NCI-H2196 (cell line): ENCODE measurements around the gene SMC5.
"Not testable (repeated sequence)": the region's sequence is repeated elsewhere in the genome, so short reads cannot be mapped to it uniquely, and the experiment has no call there.

Experiments used
- DNase-seq: peaks from one replicate; lab custom pipeline; 2025; ENCODE audit not compliant: unreplicated experiment; lab: John Stamatoyannopoulos, UW

Gene SMC5

DNA sequence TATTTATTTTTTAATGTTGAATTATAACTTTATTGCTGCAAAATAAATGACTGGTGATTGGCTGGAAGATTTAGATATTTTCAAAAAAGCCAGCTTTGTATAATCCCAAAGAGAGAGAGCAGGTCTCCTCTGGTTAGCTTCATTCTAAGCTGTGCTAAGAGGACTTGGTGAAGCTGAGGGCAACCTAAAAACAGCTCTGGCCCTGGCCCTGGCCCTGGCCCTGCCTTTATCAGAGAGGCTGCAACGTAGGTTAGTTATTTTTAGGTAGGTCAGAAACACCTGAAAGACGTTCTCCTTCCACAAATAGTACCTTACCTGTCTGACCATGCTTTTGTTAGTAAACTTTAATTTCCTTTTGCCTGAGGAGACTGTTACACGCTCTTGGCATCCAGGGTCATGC, 97.0 kb downstream of the SMC5 start:
- DNase-seq: no peak

DNA sequence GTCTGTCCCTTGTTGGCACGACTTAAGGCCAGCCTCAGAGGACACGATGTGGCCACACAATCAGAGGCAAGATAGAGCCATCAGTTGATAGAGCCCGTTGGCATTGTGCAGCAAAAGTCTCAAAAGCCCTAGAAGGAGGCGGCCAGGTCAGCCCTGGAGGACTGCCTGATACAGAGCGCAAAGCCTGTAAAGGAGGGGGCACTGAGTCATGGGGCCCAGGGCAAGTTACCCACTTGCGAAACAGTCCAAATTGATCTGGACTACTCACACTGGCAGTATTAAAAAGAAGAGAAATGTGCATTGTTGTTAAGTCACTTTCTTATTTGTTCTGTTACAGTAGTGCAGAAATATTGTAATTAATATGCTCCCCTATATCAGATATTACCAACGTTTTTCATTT, 104.2 kb downstream of the SMC5 start:
- DNase-seq: no peak

DNA sequence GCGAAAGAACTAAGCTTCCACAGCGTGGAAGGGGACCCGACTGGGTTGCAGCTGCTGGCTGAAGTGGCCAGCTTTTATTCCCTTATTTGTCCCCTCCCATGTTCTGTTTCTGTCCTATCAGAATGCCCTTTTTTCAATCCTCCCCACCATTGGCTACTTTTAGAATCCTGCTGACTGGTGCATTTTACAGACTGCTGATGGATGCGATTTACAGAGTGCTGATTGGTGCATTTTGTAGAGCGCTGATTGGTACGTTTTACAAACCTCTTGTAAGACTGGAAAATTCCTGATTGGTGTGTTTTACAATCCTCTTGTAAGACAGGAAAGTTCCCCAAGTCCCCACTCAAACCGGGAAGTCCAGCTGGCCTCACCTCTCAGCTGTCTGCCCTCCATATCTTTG, 105.0 kb downstream of the SMC5 start:
- no peak for DNase-seq

DNA sequence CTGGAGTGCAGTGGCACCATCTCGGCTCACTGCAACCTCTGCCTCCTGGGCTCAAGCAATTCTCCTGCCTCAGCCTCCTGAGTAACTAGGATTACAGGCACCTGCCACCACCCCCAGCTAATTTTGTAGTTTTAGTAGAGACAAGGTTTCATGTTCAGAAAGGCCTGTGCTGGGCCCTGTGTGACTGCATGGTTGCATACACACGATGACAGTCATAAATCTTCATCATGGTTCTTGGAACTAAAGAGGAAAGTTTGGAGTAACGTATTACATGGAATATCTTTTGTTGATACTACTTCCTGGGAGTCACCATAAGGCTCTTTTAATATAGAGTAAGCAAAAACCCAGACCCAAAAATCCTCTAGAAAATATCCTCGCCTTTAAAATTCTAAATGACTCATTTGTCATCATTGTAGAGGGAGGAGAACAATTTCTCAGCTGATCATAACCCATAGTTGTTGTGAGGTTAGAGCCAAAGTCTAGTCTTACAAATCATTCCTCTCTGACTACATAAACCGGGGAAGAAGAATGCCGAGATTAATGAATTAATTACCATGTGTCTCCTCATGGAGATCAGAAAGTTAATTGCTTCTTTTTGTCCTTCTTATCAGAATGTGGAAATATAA, 108.6 kb downstream of the SMC5 start:
- no peak for DNase-seq

DNA sequence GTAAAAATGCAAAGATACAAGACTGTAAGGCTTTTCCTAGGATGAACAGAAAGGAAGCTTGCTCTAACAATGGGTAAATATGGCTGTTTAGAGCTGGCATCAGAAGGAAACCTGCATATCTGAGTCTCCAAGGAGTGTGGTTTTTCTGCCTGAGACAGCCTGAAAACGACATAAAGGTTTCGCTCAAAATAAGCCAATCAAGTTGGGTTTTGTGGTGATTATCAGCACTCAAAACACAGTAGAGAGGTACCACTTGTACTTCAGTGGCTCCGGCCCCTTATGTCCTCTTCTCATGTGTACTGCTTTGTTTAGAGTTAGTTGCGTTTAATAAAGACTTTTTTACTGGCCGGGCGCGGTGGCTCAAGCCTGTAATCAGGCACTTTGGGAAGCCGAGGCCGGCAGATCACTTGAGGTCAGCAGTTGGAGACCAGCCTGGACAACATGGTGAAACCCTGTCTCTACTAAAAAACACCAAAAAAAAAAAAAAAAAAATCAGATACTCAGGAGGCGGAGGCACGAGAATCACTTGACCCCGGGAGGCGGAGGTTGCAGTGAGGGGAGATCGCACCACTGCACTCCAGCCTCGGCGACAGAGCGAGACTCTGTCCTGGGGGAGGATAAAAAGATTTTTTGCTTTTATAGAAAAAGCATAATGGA, 116.3 kb downstream of the SMC5 start:
- DNase-seq: no peak

DNA sequence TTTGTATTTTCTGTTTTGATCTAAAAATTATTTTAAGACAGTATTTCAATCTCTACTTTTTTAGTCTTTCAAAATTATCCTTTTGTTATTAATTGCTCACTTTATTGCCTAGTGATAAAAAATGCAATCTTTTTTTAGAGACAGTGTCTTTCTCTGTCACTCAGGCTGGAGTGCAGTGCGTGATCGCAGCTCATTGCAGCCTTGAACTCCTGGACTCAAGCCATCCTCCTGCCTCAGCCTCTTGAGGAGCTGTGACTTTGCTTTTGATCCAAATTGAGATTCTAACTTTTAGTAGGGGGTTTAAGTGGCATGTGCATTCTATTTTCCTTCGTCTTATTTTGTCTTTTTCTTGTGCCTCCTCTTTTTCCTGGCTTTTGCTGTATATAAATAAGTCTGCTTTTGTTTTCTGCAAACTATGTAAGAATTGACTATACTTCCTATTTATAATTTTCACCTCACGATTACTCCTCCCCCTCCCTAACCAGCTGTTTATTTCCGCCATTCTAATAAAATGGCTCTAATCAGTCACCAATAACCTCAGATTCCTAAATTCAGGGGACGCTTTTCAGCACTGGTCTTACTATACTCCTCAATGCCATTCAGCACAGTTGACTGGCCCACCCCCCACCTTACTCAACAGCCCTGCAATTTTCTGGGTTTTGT, 123.4 kb downstream of the SMC5 start:
- DNase-seq: no peak

DNA sequence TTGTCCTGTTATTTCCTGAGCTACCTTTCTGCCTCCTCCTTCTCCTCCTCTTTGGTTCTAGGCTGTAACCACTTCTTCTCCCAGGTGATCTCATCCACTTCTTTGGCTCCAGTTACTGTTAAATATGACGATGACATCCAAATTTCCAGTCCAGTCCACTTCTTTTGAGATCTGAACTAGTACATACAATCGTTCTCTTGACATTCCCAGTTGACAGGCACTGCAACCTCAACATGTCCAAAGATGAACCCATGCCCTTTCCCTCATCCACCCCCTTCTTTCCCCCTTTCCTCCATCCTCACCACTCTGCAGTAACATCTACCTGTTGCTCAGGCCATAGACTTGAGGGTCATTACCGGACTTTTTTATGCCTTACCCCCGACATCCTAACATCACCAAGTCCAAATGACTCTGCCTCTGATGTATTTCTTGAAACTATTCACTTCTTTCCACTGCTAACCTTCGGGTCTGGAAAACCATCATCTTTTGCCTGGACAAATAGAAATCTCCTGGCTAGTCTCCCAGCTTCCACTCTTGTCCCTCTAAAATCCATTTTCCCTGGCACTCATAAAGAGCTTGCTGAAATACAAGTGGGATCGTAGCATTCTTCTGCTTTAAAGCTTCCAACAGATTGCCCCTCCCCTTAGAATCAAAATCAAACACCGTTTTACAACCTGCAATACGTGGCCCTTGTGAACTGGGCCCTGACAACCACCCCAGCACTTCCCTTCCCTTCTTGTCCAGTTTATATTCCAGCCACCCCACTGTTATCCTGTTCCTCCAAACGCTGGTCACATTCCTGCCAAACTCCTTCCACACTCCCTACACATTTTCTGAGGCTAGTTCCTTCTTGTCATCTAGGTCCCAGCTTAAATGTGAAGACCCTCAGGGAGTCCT, 124.2 kb downstream of the SMC5 start:
- DNase-seq: no peak

DNA sequence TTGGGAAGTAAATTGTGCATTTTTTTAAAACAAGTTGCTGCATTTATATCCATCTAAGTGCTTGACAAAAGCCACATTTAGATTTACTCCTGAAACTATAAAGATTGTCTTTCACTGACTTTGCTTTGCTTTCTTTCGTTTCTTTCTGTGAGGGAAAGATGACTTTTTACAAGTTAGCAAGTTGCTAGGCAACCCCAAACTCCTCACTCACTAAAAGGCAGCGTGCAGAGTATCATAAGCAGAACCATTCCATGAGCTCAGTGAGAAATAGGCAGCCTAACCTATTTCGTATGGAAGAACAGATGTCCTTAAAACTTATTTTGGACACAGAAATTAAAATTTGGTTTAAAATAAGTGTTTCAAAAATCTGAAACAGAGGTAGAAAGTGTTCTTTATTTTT, 126.6 kb downstream of the SMC5 start:
- no peak for DNase-seq

DNA sequence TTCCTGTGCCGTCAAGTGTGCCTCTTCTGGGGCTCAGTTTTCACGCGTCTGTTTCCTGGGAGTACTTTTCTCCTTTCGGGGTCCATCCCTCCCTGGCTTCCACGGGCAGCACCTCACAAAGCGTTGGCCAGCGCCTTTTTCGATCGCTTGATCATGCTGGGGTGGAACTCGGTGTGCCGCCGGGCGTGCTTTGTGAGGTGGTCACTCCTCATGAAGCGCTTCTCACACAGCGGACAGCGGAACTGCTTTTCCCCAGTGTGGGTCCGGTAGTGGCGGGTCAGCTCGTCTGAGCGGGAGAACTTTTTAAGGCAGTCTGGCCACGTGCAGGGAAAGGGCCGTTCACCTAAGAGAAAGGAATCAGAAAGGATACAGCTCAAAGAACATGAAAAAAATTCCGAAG, 128.9 kb downstream of the SMC5 start:
- no peak for DNase-seq

DNA sequence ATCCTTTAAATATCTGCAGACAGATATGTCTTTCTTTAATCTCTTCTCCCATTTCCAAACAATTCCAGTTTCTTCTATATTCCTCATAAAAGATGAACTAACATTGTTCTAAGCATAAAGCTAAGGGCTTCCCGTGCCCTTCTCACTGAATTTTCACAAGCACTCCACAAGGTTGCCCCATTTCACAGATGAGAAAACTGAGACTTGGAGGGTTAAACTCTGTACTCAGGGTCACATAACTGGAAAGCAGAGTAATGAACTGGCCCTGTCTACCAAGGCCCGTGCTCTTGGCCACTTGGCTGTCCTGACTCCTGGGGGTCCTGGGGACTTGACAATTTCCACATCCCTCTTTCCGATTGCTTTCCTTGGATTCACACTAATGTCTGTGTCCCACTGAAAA, 130.4 kb downstream of the SMC5 start:
- no peak for DNase-seq

DNA sequence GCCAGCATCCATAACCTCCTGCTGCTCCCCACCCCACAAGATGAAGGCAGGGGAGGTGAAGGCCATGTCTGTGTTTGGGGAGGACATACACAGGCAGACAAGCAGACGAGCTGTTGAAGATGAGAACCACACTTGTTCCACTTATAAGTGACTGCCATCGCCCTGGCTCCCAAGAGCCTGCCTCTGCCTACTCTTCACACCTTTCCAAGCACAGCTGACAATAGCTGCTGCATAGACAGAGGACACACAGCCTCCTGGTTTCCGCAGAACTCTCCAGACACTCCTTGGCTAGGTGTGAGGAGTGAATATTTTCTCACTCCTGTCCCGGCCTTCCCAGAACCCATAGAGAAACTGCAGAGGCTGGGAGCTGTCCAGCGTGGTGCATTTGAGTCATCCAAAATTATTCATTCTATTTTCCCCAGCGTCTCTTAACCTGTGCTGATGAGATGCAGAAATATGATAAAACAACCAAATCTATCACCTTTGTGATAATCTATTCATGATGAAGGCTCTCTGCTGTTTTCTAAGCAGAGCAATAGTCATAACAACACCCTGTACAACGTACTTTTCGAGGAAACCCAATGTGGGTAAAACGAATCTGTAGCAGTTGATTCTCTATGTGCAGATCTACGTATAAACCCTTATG, 131.0 kb downstream of the SMC5 start:
- DNase-seq: no peak

DNA sequence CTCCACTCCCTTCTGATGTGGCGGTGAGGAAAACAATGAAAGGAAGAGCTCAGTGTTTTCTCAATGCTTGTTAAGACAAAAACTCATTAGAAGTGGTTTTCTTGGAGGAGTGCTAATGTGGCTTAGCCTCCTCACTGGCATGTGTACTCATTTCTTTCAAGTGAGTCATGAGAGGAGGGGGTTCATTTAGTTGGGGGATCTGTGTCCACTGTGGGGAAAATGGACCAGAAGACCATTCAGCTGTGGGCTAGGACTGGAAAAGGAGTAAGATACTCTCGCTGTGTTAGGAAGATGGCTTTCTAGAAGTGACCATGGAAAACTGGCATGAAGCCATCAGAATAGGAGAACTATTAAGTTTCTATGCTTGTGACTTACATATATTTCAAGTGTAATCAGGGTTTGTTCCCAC, 132.2 kb downstream of the SMC5 start:
- DNase-seq: no peak

DNA sequence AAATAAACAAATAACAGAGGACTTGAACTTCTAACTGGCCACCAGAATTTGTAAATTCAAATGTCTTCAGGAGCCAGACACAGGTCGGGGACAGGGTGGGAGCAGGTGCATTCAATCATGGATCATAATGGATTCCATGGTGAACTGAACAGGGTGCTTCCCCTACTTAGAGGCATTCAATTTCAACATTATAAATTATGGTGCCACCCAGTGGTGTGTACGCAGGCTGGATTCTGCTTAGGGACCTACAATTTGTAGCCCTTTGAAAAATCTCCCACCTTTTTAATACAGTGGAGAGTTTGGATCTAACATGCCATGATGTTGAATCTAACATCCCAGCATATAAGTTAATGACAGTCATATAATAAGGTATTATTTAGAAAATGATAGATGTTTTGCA, 133.4 kb downstream of the SMC5 start:
- DNase-seq: no peak

DNA sequence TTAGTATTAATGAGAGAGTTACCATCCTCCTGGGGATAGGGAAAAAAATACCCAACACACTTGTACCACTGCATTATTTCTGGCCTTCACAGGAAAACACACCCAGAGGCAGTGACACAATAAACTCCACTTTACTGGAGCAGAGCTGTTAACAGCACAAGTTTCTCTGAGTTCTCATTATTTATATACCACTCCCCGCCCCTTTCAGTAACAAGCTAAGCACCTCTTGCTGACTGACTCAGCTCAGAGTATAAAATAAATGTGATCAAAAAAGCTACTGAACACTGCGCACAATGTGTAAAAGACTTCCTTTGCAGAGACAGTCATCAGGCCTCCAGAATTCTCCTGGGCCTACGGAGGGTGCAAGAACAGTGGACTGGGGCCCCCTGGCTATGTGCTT, 134.1 kb downstream of the SMC5 start:
- no peak for DNase-seq

DNA sequence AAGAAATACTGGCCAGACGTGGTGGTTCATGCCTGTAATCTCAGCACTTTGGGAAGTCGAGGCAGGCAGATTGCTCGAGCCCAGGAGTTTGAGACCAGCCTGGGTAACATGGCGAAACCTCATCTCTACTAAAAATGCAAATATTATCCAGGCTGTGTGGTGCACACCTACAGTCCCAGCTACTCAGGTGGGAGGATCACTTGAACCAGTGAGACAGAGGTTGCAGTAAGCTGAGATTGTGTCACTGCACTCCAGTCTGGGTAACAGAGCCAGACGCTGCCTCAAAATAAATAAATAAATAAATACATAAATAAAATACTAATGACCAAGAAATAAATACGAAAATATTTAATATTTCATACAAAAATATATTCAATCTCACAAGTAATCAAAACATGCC, 136.9 kb downstream of the SMC5 start:
- no peak for DNase-seq

DNA sequence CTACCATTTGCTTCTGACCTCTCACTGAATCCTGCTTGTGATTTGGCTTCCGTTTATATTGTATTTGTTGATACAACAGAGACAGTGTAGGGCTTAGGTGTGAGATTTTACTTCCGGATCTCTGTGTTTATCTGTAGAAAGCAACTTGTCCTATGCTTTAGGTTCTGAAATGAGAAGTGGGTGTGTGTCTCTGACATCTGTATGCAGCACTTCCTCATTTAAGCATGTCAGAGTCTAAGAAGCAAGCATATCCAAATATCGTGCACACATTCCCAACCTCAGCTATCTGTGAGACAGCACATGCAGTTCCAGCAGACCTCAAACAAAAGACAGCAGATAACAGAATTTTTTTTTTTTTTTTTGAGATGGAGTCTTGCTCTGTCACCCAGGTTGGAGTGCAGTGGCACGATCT, 139.4 kb downstream of the SMC5 start:
- DNase-seq: no peak

DNA sequence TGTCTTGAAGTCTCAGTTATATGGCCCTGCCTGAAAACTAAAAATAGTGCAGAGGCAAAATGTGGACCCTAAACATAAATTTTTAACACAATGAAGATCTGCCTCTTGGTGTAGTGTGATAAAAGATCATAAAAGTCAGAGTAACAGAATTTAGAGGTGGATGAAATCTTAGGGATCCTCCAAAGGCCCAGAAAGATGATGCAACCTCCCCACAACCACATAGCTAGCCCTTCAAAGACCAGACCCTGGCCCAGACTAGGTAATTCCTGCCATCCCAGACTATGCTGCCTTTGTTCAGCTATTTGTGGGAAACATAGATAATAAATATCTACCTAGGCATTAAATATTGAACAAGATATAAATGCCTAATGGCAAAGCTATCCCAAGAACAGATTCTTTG, 140.4 kb downstream of the SMC5 start:
- no peak for DNase-seq

DNA sequence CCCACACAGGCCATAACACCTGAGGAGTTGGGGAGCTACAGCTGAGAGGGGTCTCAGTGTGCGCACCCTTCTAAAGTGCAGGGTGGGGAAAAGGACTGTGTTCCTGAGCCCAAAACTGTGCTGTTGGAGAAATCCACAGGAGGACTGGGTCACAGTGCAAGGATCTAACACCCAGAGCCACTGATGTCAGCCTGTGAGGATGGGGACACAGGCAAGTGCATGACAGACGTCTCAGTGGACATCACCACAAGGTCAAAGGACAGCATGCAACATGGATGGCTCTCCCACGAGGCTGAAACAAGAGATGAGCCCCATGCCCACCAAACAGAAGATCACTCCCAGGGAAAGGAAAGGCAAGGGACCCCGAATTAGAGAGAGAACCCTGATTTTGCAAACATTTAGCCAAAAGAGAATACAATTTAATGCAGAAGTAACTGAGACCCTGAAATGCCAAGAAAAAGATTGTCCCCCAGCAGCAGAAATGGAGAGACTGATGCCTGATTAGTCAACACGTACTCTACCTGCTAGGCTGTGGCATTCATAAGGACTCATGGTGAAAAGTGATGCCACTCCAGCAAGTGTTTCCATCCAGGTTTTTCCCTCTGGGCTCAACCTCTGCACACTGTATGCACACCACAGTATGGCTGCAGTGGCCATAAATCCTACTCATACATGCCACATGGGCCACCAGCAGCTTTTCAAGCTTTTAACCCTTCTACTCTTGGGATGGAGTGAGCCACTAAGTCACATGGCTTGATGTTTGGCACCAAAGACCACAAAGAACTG, 141.5 kb downstream of the SMC5 start:
- no peak for DNase-seq

DNA sequence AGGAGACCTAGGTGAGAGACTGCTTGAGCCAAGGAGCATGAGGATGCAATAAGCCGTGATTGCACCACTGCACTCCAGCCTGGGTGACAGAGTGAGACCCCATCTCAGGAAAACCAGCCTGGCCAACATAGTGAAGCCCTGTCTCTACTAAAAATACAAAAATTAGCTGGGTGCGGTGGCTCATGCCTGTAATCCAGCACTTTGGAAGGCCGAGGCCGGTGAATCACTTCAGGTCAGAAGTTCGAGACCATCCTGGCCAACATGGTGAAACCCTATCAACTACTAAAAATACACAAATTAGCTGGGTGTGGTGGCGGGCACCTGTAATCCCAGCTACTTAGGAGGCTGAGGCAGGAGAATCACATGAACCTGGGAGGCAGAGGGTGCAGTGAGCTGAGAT, 142.5 kb downstream of the SMC5 start:
- not testable (repeated sequence) for DNase-seq

DNA sequence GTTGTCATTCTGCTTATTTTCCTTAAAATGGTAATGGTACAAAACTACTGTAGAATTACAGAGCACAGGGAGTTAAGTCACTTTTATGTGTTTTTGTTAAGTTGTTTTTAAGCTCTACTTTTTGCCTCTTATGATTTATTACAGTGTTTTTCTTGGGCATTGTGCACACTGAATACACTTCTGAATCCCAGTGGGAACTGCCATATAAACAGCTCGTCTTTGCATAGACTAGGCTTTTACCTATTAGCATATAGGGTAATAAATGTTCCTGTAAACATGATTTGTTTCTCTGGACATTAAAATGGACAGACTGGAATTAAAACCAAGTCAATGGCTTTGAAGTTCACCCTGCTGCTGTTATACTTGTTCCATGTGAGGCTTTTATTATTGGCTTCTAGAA, 143.4 kb downstream of the SMC5 start:
- no peak for DNase-seq
